Measurements from ENCODE around the gene NOXO1. TPM values are rescaled to one million over a fixed set of nuclear protein-coding genes. Genes with fewer than 3 reads are reported as not detected.
A peak's percentile ranks its signal among the peaks of the same experiment; 100 is the strongest.

The NOXO1 gene
- total RNA-seq, 1 donor from 2014 or later: 1.2 TPM

GRCh38 chr16:1999866-2000514, 18.7 kb upstream of the NOXO1 start:
- intact Hi-C loops (cut with DNase I): no loop called here
- Histone ChIP-seq H3K27me3 (no peaks in the 10 kb centered on the region), H3K9me3 (no peaks in the 10 kb centered on the region), H3K27ac (no peak overlapping the region), H3K4me1 (peaks cover 17% of the 10 kb centered on the region), H3K4me3 (no peak overlapping the region), H3K36me3 (peaks cover 0 to 56% of the 10 kb centered on the region in 2 donors)
- DNase-seq (ENCODE audit: extremely low spot score in 2 of 2): no peak
- TF ChIP-seq POLR2AphosphoS5 (IDR thresholded peaks at IDR 0.05; ENCODE audit: insufficient read depth in 1 of 2, low read depth in 1 of 2) (no peak), POLR2A (IDR thresholded peaks at IDR 0.05) (no peak)
- TF ChIP-seq, protein P1, sequence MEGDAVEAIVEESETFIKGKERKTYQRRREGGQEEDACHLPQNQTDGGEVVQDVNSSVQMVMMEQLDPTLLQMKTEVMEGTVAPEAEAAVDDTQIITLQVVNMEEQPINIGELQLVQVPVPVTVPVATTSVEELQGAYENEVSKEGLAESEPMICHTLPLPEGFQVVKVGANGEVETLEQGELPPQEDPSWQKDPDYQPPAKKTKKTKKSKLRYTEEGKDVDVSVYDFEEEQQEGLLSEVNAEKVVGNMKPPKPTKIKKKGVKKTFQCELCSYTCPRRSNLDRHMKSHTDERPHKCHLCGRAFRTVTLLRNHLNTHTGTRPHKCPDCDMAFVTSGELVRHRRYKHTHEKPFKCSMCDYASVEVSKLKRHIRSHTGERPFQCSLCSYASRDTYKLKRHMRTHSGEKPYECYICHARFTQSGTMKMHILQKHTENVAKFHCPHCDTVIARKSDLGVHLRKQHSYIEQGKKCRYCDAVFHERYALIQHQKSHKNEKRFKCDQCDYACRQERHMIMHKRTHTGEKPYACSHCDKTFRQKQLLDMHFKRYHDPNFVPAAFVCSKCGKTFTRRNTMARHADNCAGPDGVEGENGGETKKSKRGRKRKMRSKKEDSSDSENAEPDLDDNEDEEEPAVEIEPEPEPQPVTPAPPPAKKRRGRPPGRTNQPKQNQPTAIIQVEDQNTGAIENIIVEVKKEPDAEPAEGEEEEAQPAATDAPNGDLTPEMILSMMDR (IDR thresholded peaks at IDR 0.05): no peak

DNA sequence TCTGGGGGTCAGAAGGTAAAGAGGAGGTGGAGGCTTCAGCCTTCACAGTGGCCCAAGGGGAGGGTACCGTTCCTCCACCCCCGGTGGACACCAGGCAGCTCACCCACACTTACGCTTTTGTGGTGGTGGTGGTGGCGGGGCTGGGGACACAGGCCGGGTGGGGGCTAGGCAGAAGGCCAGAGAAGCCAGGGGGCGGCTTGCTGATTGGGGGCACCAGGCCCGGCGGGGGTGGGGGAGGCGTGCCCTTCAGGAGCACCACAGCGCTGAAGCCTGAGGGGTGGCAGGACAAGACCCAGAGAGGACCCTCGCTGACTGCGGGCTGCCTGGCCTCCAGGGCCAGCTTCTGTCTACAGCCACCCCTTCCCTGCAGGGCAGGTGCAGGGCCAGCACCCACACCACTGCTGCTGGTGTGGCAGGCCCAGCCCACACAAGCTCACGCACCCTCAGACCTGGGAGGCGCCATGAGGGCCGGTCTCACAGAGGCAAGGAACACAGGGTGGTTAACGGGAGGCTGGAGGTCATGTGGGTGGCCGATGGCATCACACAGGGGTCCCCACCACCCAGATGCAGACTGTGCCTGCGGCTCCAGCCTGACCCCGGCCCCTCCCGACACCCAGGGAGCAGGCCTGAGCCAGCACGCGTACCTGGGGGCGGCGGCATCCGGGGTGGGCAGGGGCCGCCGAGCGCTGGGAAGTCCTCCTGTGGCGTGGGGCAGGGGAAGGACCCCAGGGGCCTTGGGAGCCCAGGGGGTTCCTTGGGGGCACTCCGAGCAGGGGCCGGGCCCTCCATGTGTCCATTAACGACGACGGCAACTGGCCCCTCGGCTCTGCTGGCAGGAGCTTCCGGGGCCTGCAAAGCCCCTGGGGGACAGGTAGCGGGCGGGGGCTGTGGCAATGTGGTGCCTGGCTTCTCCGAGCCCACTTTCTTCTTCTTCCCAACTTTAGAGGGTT, 17.9 kb upstream of the NOXO1 start:
- DNase-seq (ENCODE audit: extremely low spot score in 2 of 2): no peak
- Histone ChIP-seq H3K27ac (no peak overlapping the region), H3K36me3 (peaks cover 0 to 56% of the 10 kb centered on the region in 2 donors), H3K4me1 (peaks cover 9% of the 10 kb centered on the region), H3K9me3 (no peaks in the 10 kb centered on the region), H3K27me3 (no peaks in the 10 kb centered on the region), H3K4me3 (no peak overlapping the region)
- intact Hi-C loops (cut with DNase I): no loop called here
- TF ChIP-seq POLR2A (IDR thresholded peaks at IDR 0.05) (no peak), POLR2AphosphoS5 (IDR thresholded peaks at IDR 0.05; ENCODE audit: insufficient read depth in 1 of 2, low read depth in 1 of 2) (no peak)
- TF ChIP-seq, protein P1 (IDR thresholded peaks at IDR 0.05): no peak

GRCh38 chr16:1998360-1998835, 17.1 kb upstream of the NOXO1 start:
- Histone ChIP-seq H3K4me1 (peaks cover 1% of the 10 kb centered on the region), H3K9me3 (no peaks in the 10 kb centered on the region), H3K4me3 (no peak overlapping the region), H3K27ac (no peak overlapping the region), H3K36me3 (peaks cover 0 to 56% of the 10 kb centered on the region in 2 donors), H3K27me3 (no peaks in the 10 kb centered on the region)
- DNase-seq (ENCODE audit: extremely low spot score in 2 of 2): no peak
- TF ChIP-seq POLR2AphosphoS5 (IDR thresholded peaks at IDR 0.05; ENCODE audit: insufficient read depth in 1 of 2, low read depth in 1 of 2) (no peak), POLR2A (IDR thresholded peaks at IDR 0.05) (no peak)
- TF ChIP-seq, protein P1 (IDR thresholded peaks at IDR 0.05): no peak
- intact Hi-C loops (cut with DNase I): no loop called here

GRCh38 chr16:1997494-1998359, 16.5 kb upstream of the NOXO1 start:
- DNase-seq (ENCODE audit: extremely low spot score in 2 of 2): no peak
- Histone ChIP-seq H3K27ac (no peak overlapping the region), H3K27me3 (no peaks in the 10 kb centered on the region), H3K4me1 (no peaks in the 10 kb centered on the region), H3K9me3 (no peaks in the 10 kb centered on the region), H3K36me3 (peaks cover 0 to 50% of the 10 kb centered on the region in 2 donors), H3K4me3 (no peak overlapping the region)
- intact Hi-C loops (cut with DNase I): no loop called here
- TF ChIP-seq POLR2AphosphoS5 (IDR thresholded peaks at IDR 0.05; ENCODE audit: insufficient read depth in 1 of 2, low read depth in 1 of 2) (peak in 1 of 2 donors; percentile 33), POLR2A (IDR thresholded peaks at IDR 0.05) (no peak)

- TF ChIP-seq POLR2A (IDR thresholded peaks at IDR 0.05) (no peak), POLR2AphosphoS5 (IDR thresholded peaks at IDR 0.05; ENCODE audit: insufficient read depth in 1 of 2, low read depth in 1 of 2) (no peak)
- TF ChIP-seq, protein P1 (IDR thresholded peaks at IDR 0.05): no peak
- H3K27me3 ChIP-seq: peaks cover 9% of the 10 kb centered on the region
- no peak for DNase-seq (ENCODE audit: extremely low spot score in 2 of 2)
- no peaks in the 10 kb centered on the region for H3K9me3 ChIP-seq
- peaks cover 24% of the 10 kb centered on the region for H3K4me1 ChIP-seq
- no peak overlapping the region for H3K4me3 ChIP-seq
- no peak overlapping the region for H3K27ac ChIP-seq
- intact Hi-C loops (cut with DNase I): no loop called here
- peaks cover 0 to 12% of the 10 kb centered on the region in 2 donors for H3K36me3 ChIP-seq
Measured at GRCh38 chr16:1993731-1994131, 12.5 kb upstream of the NOXO1 start.
